HG03432 (cell line): Measurements from ENCODE around the gene EPHA4.

Source experiments
- ATAC-seq: cut with Tn5 transposase; IDR thresholded peaks from one replicate; pipeline ENCODE4 v1.9.1; 2021; ENCODE audit warnings: mild to moderate bottlenecking, moderate library complexity; ENCODE audit not compliant: unreplicated experiment

EPHA4 gene

GRCh38 chr2:221546505-221547225 lies 25.4 kb downstream of the EPHA4 start:
- ATAC-seq, result no peak

GRCh38 chr2:221541131-221541735 lies 30.9 kb downstream of the EPHA4 start:
- ATAC-seq, result no peak

DNA sequence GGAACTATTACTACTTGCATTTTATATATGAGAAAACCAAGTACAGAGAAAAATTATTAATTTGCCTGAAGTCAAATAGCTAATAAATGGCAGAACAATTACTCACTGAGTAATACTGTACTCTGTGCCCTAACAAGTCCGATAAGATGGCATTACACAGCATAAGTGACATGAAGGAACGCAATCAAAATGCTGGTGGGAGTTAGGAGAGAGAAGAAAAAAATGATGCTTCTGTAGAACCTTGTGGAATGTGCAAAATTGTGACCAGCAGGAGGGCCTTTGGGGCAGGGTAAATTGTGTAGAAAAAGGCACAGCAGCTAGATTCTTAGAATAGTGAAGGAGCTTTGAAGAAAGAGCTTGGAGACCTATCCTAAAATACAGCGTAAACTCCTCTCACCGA lies 32.9 kb downstream of the EPHA4 start:
- ATAC-seq, result no peak

DNA sequence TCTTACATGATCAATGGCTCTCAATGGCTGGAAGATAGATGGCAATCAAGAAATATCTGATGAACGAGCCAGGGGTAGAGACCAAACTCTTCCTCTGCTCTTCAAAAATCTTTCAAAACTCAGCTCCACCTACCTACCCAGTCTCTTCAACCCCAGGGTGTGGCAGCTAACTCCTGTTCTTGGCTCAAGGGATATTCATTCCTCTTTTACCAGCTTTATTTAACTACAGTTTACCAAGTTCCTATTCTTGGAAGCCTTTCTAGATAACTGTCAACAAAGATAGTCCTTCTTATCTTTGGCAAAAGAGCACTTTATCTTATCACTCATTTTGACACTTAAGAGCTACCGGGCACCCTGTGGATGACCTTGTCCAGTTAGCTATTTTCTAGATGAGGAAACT lies 36.3 kb downstream of the EPHA4 start:
- ATAC-seq, result no peak

DNA sequence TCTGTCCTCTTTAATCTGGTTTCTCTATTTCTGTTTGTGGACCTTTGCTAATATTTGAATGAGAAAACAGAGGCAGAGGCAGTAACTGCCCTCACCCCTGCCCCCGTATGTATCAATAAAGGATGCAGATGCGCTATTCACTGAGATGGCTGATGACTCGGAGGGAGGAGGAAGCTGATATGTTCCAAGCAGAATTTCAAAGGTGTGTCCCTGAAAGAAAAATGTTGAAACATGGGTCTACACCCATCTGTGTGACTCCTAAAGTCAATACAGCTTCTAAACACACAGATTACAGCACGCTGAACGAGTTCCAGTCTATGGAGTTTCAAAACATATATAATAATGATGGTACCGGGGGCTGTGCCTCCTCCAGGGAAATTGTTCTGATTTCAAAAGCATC lies 38.8 kb downstream of the EPHA4 start:
- no peak for ATAC-seq

DNA sequence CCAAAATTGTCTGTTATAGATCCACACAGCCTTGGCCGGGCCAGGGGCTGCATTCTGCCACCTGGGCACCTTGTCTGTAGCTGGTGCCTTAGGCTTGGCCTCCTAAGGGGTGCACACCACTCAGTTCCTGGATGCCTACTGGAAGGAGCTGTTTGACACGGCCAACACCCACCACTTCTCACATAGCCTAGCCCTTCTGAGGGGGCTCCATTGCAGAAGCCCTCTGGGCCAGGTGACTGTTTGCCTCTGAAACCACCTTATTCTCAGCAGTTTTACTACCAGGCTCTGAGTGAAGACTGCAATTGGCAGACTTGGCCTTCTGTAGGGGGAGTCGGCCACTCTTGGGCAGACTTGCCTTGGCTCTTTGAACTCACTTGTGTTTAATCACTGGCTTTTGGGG lies 39.5 kb downstream of the EPHA4 start:
- ATAC-seq, result no peak

- ATAC-seq, result no peak
Observed at GRCh38 chr2:221530653-221531037, 41.5 kb downstream of the EPHA4 start.

GRCh38 chr2:221529943-221530652 lies 42.0 kb downstream of the EPHA4 start:
- ATAC-seq, result no peak

- no peak for ATAC-seq
Observed at GRCh38 chr2:221529177-221529942, 42.7 kb downstream of the EPHA4 start.

GRCh38 chr2:221527776-221528309 lies 44.3 kb downstream of the EPHA4 start:
- no peak for ATAC-seq

DNA sequence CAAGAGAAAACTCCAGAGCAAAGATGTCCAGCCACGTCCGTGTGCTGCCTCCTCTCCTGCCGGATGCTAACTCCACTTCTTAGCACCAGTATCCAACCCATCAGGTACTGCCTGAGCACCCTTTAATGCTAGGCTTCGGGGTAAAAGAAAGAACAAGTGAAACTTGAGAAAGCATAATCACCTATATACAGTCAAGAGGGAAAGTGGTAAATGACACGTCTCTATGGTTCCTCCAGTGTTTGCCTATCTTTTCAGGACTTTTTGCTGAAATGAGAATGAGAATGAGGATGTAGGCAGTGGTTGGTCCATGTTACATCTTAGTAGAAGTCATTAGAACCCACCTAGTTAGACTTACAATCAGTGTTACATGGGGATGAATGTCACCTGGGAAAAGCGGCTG lies 47.9 kb downstream of the EPHA4 start:
- ATAC-seq, result no peak

- no peak for ATAC-seq
Observed at GRCh38 chr2:221521233-221521845, 50.8 kb downstream of the EPHA4 start.

- ATAC-seq, result no peak
Observed at GRCh38 chr2:221518935-221519625, 53.0 kb downstream of the EPHA4 start.

- ATAC-seq, result peak; percentile 43
Observed at GRCh38 chr2:221518201-221518934, 53.7 kb downstream of the EPHA4 start.

- peak; percentile 97 for ATAC-seq
Observed at GRCh38 chr2:221517696-221518151, 54.4 kb downstream of the EPHA4 start.

DNA sequence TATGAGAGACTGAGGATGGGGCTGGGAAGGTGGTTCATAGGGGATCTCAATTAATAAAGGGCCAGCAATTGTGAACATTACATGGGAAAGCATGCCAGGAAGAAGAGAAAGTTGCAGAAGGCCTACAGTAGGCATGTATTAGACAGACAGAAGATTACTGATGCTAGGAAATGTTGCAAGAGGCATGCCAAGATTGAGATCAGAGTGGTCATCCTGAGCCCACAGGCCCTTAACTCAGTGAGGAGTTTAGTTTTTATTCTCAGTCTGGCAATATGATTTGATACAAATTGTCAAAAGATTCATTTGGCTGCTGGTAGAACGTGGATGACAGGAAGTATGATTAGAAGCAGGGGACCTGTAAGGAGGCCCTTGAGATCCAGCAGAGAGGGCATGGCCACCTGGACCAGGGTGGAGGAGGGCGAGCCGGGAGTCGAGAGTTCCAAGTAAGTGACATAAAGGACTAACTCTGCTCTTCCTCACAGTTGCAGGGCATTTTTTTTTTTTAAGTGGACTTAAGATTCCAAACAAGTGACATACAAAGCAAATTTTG lies 54.9 kb downstream of the EPHA4 start:
- no peak for ATAC-seq

- ATAC-seq, result no peak
Observed at GRCh38 chr2:221515864-221516263, 56.2 kb downstream of the EPHA4 start.

DNA sequence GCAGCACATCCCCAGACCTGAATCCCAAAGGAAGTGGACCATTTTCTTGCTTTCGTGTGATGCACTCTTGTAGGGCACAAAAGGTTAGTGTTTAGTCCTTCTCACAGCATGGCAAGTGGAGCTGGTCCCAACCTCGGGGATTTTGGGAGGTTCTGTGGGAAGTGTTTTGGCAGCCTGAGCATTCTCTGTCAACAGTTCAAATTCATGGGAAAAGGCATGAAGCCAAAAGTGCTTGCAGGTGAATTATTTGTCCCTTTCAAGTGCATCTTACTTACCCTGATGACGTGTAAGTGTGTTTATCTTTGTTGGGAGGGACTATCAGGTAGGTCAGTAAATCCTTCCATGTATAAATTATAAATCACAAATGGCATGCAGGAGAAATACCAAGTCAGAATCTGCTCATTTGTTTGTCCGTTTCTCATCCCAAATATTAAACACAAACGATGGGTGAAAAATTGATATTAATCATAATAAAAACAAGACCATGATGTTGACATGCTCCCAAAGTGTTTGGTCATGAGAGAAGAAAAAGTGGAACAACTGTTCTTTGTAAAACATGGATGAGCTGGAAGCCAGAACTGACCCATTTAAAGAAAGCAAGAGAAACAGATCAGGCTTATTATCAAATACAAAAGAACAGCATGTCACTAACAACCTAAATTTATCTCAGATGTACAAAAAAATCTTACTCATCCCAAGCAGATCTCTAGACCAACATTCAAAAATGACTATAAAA lies 57.6 kb downstream of the EPHA4 start:
- ATAC-seq, result no peak
